H1 (cell line): ENCODE results near the gene SOAT2. TPM values are rescaled to one million over a fixed set of nuclear protein-coding genes. Genes with fewer than 3 reads are reported as not detected.

Experiments
- CTCF ChIA-PET: fragments of 300-600 bp; sonication (Branson Sonifier 250); formaldehyde crosslinking; loops from one replicate; lab custom pipeline; 2021; ENCODE audit not compliant: partially characterized antibody; lab: Charles Lee
- POLR2A ChIA-PET: fragments of 300-600 bp; sonication (Branson Sonifier 250); formaldehyde crosslinking; loops from one replicate; lab custom pipeline; 2021; ENCODE audit warnings: inconsistent platforms; ENCODE audit not compliant: partially characterized antibody; lab: Charles Lee
- DNase-seq, 2 experiments: peaks; one replicate each; pipeline versions ENCODE4 v3.0.0 to v3.0.0-alpha.2; 2010 to 2022; ENCODE audit warnings: low spot score in 2 of 2, low read depth in 1 of 2, mixed read lengths in 1 of 2
- FAIRE-seq: peaks from 2 replicates; lab custom pipeline; 2011; peaks lifted over from hg19 to GRCh38; lab: Jason Lieb, UNC
- H2AFZ ChIP-seq: 2 replicates; pipeline ENCODE4 v1.8.1; 2012; ENCODE audit warnings: low read length, inconsistent platforms
- H2AK5ac ChIP-seq: 2 replicates; pipeline ENCODE4 v1.6.1; 2013; ENCODE audit warnings: low read depth, low read length
- H2BK120ac ChIP-seq: replicated peaks from 2 replicates; pipeline ENCODE3; 2013; ENCODE audit warnings: low read depth, low read length, inconsistent platforms
- H2BK12ac ChIP-seq: 2 replicates; pipeline ENCODE4 v1.6.1; 2013; ENCODE audit warnings: low read depth, low read length
- H2BK15ac ChIP-seq: 2 replicates; pipeline ENCODE4 v1.6.1; 2013; ENCODE audit warnings: low read length
- H2BK20ac ChIP-seq: 2 replicates; pipeline ENCODE4 v1.6.1; 2013; ENCODE audit warnings: low read length
- H2BK5ac ChIP-seq: 2 replicates; pipeline ENCODE4 v1.6.1; 2013; ENCODE audit warnings: low read depth, low read length
- H3K14ac ChIP-seq: 2 replicates; pipeline ENCODE4 v1.6.1; 2013; ENCODE audit warnings: inconsistent platforms; ENCODE audit not compliant: insufficient read length
- H3K18ac ChIP-seq: 2 replicates; pipeline ENCODE4 v1.6.1; 2013; ENCODE audit warnings: low read length; ENCODE audit errors: extremely low read depth
- H3K23ac ChIP-seq: 2 replicates; pipeline ENCODE4 v1.6.1; 2013; ENCODE audit warnings: inconsistent platforms; ENCODE audit not compliant: insufficient read length
- H3K23me2 ChIP-seq: 2 replicates; pipeline ENCODE4 v1.6.1; 2013; ENCODE audit warnings: low read depth, low read length
- H3K27ac ChIP-seq: 2 replicates; pipeline ENCODE4 v1.6.1; 2011; ENCODE audit warnings: low read depth, low read length, inconsistent platforms
- H3K27me3 ChIP-seq, 4 experiments: replicated peaks in 1 of 4; 1 replicate in 1 of 4; 2 replicates in 3 of 4; pipeline versions ENCODE4 v1.6.1 to v1.8.1; 2011 to 2013; ENCODE audit warnings: low read length in 3 of 4, mild to moderate bottlenecking in 3 of 4, inconsistent platforms in 2 of 4, mixed read lengths in 2 of 4, moderate library complexity in 1 of 4; ENCODE audit not compliant: control insufficient read depth in 3 of 4, insufficient read depth in 3 of 4; ENCODE audit errors: extremely low read depth in 1 of 4
- H3K36me3 ChIP-seq, 4 experiments: 2 replicates each; pipeline versions ENCODE4 v1.6.1 to v1.8.1; 2011 to 2013; ENCODE audit warnings: mild to moderate bottlenecking in 4 of 4, low read length in 3 of 4, moderate library complexity in 2 of 4, control low read depth in 1 of 4, inconsistent platforms in 1 of 4; ENCODE audit not compliant: insufficient read depth in 4 of 4, control insufficient read depth in 2 of 4
- H3K4ac ChIP-seq: replicated peaks from 2 replicates; pipeline ENCODE3; 2013; ENCODE audit warnings: low read length, low read depth, mixed read lengths, inconsistent platforms; ENCODE audit not compliant: insufficient read length
- H3K4me1 ChIP-seq, 4 experiments: replicated peaks in 1 of 4; 1 replicate in 1 of 4; 2 replicates in 3 of 4; pipeline versions ENCODE4 v1.6.1 to v1.8.1; 2011 to 2013; ENCODE audit warnings: low read length in 3 of 4, inconsistent platforms in 2 of 4, mixed read lengths in 1 of 4; ENCODE audit not compliant: insufficient read depth in 4 of 4, control insufficient read depth in 3 of 4
- H3K4me2 ChIP-seq, 2 experiments: 2 replicates each; pipeline versions ENCODE4 v1.6.1 to v1.8.1; 2011 to 2013; ENCODE audit warnings: low read depth in 2 of 2, low read length in 2 of 2, control low read depth in 1 of 2, inconsistent platforms in 1 of 2, mild to moderate bottlenecking in 1 of 2; ENCODE audit not compliant: insufficient read depth in 1 of 2
- H3K4me3 ChIP-seq, 4 experiments: fragments of 200-600, 300-600 bp in 1 of 4; sonication (generic), shearing (Covaris generic), sonication (Bioruptor Twin) in 1 of 4; 2 replicates each; pipeline versions ENCODE4 v1.5.1 to v1.8.1; 2011 to 2016; ENCODE audit warnings: low read length in 4 of 4, low read depth in 3 of 4, control low read depth in 2 of 4, inconsistent platforms in 2 of 4, mild to moderate bottlenecking in 2 of 4, mixed read lengths in 1 of 4, moderate library complexity in 1 of 4; ENCODE audit not compliant: insufficient read depth in 2 of 4; ENCODE audit errors: extremely low read depth in 1 of 4
- H3K56ac ChIP-seq: replicated peaks from 2 replicates; pipeline ENCODE3; 2013; ENCODE audit warnings: low read depth, mild to moderate bottlenecking, mixed read lengths, low read length, inconsistent platforms; ENCODE audit not compliant: insufficient read length
- H3K79me1 ChIP-seq: 2 replicates; pipeline ENCODE4 v1.6.1; 2013; ENCODE audit warnings: low read depth, low read length, control low read depth
- H3K79me2 ChIP-seq, 2 experiments: 2 replicates each; pipeline versions ENCODE4 v1.6.1 to v1.8.1; 2012 to 2013; ENCODE audit warnings: low read length in 2 of 2, mild to moderate bottlenecking in 2 of 2, inconsistent platforms in 1 of 2; ENCODE audit not compliant: insufficient read depth in 2 of 2, control insufficient read depth in 1 of 2
- H3K9ac ChIP-seq, 4 experiments: replicated peaks in 1 of 4; 1 replicate in 1 of 4; 2 replicates in 3 of 4; pipeline versions ENCODE4 v1.6.1 to v1.8.1; 2011 to 2013; ENCODE audit warnings: low read depth in 3 of 4, low read length in 3 of 4, control low read depth in 2 of 4, mild to moderate bottlenecking in 2 of 4, moderate library complexity in 2 of 4, inconsistent platforms in 1 of 4; ENCODE audit errors: extremely low read depth in 1 of 4
- H3K9me3 ChIP-seq, 2 experiments: 2 replicates each; pipeline versions ENCODE4 v1.6.1 to v1.8.1; 2012 to 2013; ENCODE audit warnings: mild to moderate bottlenecking in 2 of 2, moderate library complexity in 2 of 2, control low read depth in 1 of 2, inconsistent platforms in 1 of 2, low read depth in 1 of 2, low read length in 1 of 2, mixed read lengths in 1 of 2; ENCODE audit not compliant: insufficient read depth in 2 of 2
- H4K20me1 ChIP-seq, 2 experiments: replicated peaks in 1 of 2; 2 replicates each; pipeline versions ENCODE3 to v1.8.1; 2011 to 2013; ENCODE audit warnings: inconsistent platforms in 2 of 2, low read length in 2 of 2, mild to moderate bottlenecking in 1 of 2; ENCODE audit not compliant: insufficient read depth in 2 of 2, control insufficient read depth in 1 of 2
- H4K5ac ChIP-seq: 2 replicates; pipeline ENCODE4 v1.6.1; 2013; ENCODE audit warnings: low read length, low read depth, mixed read lengths, inconsistent platforms; ENCODE audit not compliant: insufficient read length
- H4K8ac ChIP-seq: 2 replicates; pipeline ENCODE4 v1.8.0; 2013; ENCODE audit warnings: mild to moderate bottlenecking, moderate library complexity, low read length, inconsistent platforms; ENCODE audit not compliant: insufficient read depth; ENCODE audit errors: extremely low read depth
- H4K91ac ChIP-seq: replicated peaks from 2 replicates; pipeline ENCODE3; 2013; ENCODE audit warnings: low read length, mixed read lengths, inconsistent platforms; ENCODE audit not compliant: insufficient read length
- HDAC6 ChIP-seq: IDR thresholded peaks from one replicate; pipeline ENCODE4 v1.7.1; 2012; ENCODE audit warnings: low read depth, mild to moderate bottlenecking, inconsistent platforms, low read length, moderate library complexity
- MAX ChIP-seq: IDR thresholded peaks from 2 replicates; pipeline ENCODE4 v1.6.1; 2012; ENCODE audit warnings: inconsistent platforms
- RNF2 ChIP-seq: fragments of 200-900, 300-1000 bp; sonication (generic); IDR thresholded peaks from 2 replicates; pipeline ENCODE4 v1.7.1; 2016; ENCODE audit warnings: borderline replicate concordance, low read depth, mild to moderate bottlenecking, antibody characterized with exemption, low read length; ENCODE audit not compliant: poor library complexity, severe bottlenecking; ENCODE audit errors: missing control alignments
- RXRA ChIP-seq: IDR thresholded peaks from 2 replicates; pipeline ENCODE4 v1.6.1; 2011; ENCODE audit warnings: low read depth, mild to moderate bottlenecking, low read length, moderate library complexity; ENCODE audit not compliant: insufficient read depth
- TAF1 ChIP-seq: IDR thresholded peaks from 2 replicates; pipeline ENCODE4 v1.6.1; 2011; ENCODE audit warnings: mild to moderate bottlenecking, low read depth, low read length
- WGBS, 2 experiments: shearing (Covaris generic) in 1 of 2; methylation state at CpG; one replicate each; pipeline versions ENCODE4 v1.1.6 to v1.1.7; 2013 to 2015; ENCODE audit warnings: low lambda C conversion rate in 2 of 2, mixed read lengths in 2 of 2, inconsistent platforms in 1 of 2, low coverage in 1 of 2, missing lambda C conversion rate in 1 of 2; ENCODE audit not compliant: insufficient replicate concordance in 2 of 2, insufficient coverage in 1 of 2, insufficient read length in 1 of 2; ENCODE audit errors: extremely low coverage in 1 of 2, missing lambda C conversion rate in 1 of 2; 5-methylcytosine and 5-hydroxymethylcytosine counted together
- polyA plus RNA-seq, 7 experiments: library from polyadenylated mRNA; depleted of rRNA in 3 of 7; stranded (reverse) in 5 of 7; unstranded in 2 of 7; fragments of >200 nt in 5 of 7; fragments of 200-250 nt in 2 of 7; gene quantifications; 1 replicate in 5 of 7; 2 replicates in 1 of 7; 4 replicates in 1 of 7; pipeline versions ENCODE4 v1.2.1 to v1.2.3, GENCODE V29; 2011 to 2013; ENCODE audit warnings: missing spikeins in 2 of 7, mixed read lengths in 2 of 7
- total RNA-seq: library from RNA; stranded (reverse); fragmentation: NEBNext Ultra II Directional; extraction: Animal tissue kit (Norgen Biotek cat#: 25700); gene quantifications from 2 replicates; pipeline ENCODE4 v1.2.1, GENCODE V29; 2021

The SOAT2 gene
- total and polyA plus RNA-seq, 2 of the 8 experiments (the other 6 are each of a cell fraction or from before 2014, with no cell fraction given), result 0.08 TPM; not detected in 1

GRCh38 chr12:53147181-53147580 is 43.9 kb downstream of the SOAT2 start:
- Histone ChIP-seq H2BK120ac (no peak overlapping the region), H3K14ac (no peak overlapping the region), H3K18ac (no peak overlapping the region), H2BK20ac (no peak overlapping the region), H4K5ac (no peak overlapping the region), H3K79me2 (no peaks in the 10 kb centered on the region), H3K9me3 (peaks cover 0 to 4% of the 10 kb centered on the region in 2 experiments; a peak in 2 of 4 replicates), H3K4me1 (peaks cover 0 to 2% (median 0%) of the 10 kb centered on the region in 4 experiments; a peak in 2 of 7 replicates), H3K79me1 (no peaks in the 10 kb centered on the region), H3K23ac (no peak overlapping the region), H3K27me3 (no peaks in the 10 kb centered on the region), H2AFZ (no peak overlapping the region), H3K27ac (no peak overlapping the region), H4K91ac (no peak overlapping the region), H4K8ac (no peak overlapping the region), H3K4me3 (no peak overlapping the region), H3K36me3 (no peaks in the 10 kb centered on the region), H2AK5ac (no peak overlapping the region), H2BK15ac (no peak overlapping the region), H2BK12ac (no peak overlapping the region), H3K23me2 (no peaks in the 10 kb centered on the region), H4K20me1 (no peaks in the 10 kb centered on the region), H3K56ac (no peak overlapping the region), H3K4ac (no peak overlapping the region), H3K4me2 (no peak overlapping the region), H2BK5ac (no peak overlapping the region), H3K9ac (no peak overlapping the region)
- no peak for TF ChIP-seq MAX
- no peak for TF ChIP-seq RNF2
- no peak for TF ChIP-seq HDAC6
- no peak for TF ChIP-seq TAF1
- no peak for TF ChIP-seq RXRA
- DNase-seq (no peak), FAIRE-seq (no peak)
- POLR2A ChIA-PET, result no interaction called here
- WGBS, 2 experiments, result 77% methylated on average over 5 of the region's 5 CpGs; no CpG with 5 or more reads in 1 of the 2 experiments
- CTCF ChIA-PET, result interaction anchor here (0.7 kb wide), 1 partner anchor 48 kb away, joined by 3 read pairs; no protein-coding TSS in a partner anchor
